ENCODE data around the gene PACRGL.

DNA sequence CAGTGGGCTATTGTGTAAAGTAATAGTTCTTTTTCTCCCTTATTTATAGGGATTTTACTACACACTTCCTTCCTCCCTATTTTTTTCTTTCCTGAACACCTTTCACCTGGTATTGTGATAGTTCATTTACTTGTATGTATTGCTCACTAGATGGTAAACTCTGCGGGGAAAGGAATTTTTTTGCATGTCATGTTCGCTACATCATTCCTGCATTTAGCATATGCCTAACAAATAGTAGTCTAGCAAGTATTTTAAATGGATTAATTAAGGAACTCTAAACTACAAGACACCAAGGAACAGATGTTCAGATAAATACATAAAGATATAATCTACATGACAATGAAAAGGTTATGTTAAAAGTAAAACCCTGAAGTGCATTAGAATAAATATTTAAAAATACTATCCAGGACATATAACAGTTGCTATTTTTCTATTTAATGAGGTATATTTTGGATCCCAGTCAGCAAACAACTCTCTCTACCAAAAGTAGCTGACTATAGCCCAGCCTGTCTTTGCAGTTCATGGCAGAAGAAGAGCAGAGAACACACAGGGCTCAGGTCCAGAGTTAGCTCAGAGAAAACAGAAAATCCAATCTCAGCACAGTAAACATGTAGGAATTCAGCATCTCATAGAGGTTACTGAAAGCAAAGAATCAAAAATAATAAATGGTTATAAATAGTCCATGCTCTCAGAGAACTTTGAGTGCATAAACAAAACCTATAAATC, 87.8 kb downstream of the PACRGL start:
- TF ChIP-seq CTCF (IDR thresholded peaks at IDR 0.05) (no peak), POLR2A (IDR thresholded peaks at IDR 0.05) (no peak)

Data from body of pancreas (tissue), 4 donors.